Activated naive CD8-positive, alpha-beta T cell treated with anti-CD3 and anti-CD28 coated beads, Interleukin-2, amount 50 U/mL, for 24 hours (primary cell): Measurements from ENCODE around the gene LMNA.
A peak's percentile ranks its signal among the peaks of the same experiment; 100 is the strongest.

ENCODE experiments used
- ATAC-seq: fragments of 150-1000 bp; cut with Tn5 transposase; one replicate; pipeline ENCODE4 v1.10.0; 2021
- DNase-seq: peaks from one replicate; pipeline ENCODE4 v3.0.0; 2021
- H3K27ac Mint-ChIP-seq: one replicate; pipeline ENCODE4 v1.8.0; 2021; ENCODE audit warnings: mild to moderate bottlenecking, mixed read lengths
- H3K27me3 Mint-ChIP-seq: one replicate; pipeline ENCODE4 v1.8.0; 2021; ENCODE audit warnings: mixed read lengths
- H3K36me3 Mint-ChIP-seq: one replicate; pipeline ENCODE4 v1.8.0; 2021; ENCODE audit warnings: low read depth, mixed read lengths
- H3K4me1 Mint-ChIP-seq: one replicate; pipeline ENCODE4 v1.8.0; 2021; ENCODE audit warnings: mixed read lengths
- H3K4me3 Mint-ChIP-seq: one replicate; pipeline ENCODE4 v1.8.0; 2021; ENCODE audit warnings: mild to moderate bottlenecking, moderate library complexity, mixed read lengths
- H3K9me3 Mint-ChIP-seq: one replicate; pipeline ENCODE4 v1.8.0; 2021; ENCODE audit warnings: mixed read lengths

Gene LMNA

DNA sequence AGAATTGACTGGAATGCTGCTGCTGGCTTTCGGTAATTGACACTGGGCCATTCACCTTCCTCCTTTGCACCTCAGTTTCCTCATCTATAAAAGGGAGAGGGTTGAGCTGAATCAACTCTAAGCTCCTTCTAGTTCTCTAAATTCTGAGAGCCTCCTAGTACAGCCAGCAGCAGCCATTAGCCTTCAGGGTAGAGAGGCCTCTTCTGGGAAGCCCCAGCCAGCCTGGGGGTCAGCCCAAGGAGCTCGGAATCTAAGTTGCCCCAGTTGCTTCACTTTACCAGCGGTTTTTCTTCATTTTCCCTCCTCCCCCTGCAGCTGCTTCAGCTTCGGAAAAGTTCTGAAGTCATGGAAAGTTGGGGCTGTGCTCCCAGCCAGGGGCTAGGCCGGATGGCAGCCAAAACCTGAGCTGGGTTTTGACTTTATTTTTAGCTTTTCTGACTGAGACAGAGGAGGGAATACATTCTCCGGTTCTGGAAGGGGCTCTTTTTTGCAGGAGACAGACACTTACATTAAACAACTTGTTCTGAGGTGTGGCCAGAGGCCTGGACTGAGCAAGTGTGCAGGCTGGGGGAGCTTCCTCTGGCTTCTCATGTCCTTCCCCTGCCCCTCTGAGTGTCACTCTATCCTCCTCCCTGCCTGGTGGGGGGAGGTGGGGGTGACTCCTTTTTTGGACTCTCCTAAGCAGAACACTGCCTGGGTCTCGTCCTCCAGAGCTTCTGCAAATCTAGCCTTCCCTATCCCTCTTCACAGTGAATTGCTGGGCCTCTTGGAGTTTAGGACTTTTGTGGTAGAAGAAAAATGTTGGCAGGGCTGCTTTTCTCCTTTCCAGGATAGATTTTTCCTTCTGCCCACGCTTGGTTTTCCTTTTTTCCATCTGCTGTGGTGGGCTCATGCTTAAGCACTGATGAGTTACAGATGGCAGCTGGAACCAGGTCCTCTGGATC, 14.4 kb downstream of the LMNA start:
- H3K27me3 Mint-ChIP-seq, result peaks cover 4% of the 10 kb centered on the region
- H3K36me3 Mint-ChIP-seq, result peaks cover 20% of the 10 kb centered on the region
- no peaks in the 10 kb centered on the region for H3K9me3 Mint-ChIP-seq
- H3K4me3 Mint-ChIP-seq, result peak overlapping the region; percentile 11
- DNase-seq (no peak), ATAC-seq (no peak)
- H3K27ac Mint-ChIP-seq, result no peak overlapping the region
- H3K4me1 Mint-ChIP-seq, result peaks cover 64% of the 10 kb centered on the region

DNA sequence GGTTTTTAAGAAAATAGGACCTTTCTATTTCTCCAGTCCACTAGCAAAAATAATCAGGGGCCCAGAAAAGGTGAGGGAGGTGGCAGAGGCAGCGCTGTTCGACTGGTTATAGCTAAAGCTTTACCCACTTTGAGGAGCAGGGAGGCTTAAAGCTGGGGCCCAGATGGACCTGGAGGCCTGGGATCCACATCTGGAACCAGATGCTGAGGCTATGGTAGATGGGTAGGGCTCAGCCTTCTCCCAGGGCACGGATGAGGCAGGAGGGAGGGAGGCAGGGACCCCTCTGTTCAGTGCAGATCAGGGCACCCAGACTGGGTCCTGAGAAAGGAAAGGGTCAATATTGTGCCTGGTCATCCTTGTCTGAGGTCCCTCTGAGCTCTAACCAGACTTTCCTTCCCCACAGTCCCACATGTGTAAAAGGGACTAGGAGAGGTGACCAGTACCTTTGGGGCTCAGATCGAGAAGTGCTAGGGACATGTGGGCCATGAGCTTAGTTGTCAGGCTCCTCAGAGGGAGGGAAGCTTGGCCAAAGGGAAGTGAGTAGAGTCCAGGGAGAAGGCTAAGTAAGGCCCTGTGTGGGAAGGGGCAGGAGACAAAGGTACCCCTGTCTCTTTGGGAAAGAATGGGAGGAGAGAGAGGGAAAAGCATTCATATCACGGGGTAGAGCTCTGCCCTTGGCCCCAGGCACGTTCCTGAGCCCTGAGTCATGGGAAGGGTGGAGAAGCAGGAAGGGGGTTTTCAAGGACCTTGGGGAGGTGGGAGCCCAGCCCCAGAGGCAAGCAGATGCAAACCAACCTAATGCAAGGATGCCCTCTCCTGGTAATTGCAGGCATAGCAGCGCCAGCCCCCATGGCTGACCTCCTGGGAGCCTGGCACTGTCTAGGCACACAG, 15.4 kb downstream of the LMNA start:
- peaks cover 54% of the 10 kb centered on the region for H3K4me1 Mint-ChIP-seq
- H3K9me3 Mint-ChIP-seq, result no peaks in the 10 kb centered on the region
- DNase-seq (peak; percentile 87), ATAC-seq (no peak)
- no peak overlapping the region for H3K4me3 Mint-ChIP-seq
- H3K36me3 Mint-ChIP-seq, result peaks cover 23% of the 10 kb centered on the region
- H3K27ac Mint-ChIP-seq, result no peak overlapping the region
- H3K27me3 Mint-ChIP-seq, result peaks cover 4% of the 10 kb centered on the region

DNA sequence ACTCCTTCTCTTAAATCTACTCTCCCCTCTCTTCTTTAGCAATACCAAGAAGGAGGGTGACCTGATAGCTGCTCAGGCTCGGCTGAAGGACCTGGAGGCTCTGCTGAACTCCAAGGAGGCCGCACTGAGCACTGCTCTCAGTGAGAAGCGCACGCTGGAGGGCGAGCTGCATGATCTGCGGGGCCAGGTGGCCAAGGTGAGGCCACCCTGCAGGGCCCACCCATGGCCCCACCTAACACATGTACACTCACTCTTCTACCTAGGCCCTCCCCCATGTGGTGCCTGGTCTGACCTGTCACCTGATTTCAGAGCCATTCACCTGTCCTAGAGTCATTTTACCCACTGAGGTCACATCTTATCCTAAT, 16.0 kb downstream of the LMNA start:
- Mint-ChIP-seq H3K27me3 (peaks cover 4% of the 10 kb centered on the region), H3K36me3 (peaks cover 26% of the 10 kb centered on the region), H3K27ac (no peak overlapping the region), H3K4me1 (peaks cover 48% of the 10 kb centered on the region), H3K9me3 (no peaks in the 10 kb centered on the region), H3K4me3 (no peak overlapping the region)
- ATAC-seq (no peak), DNase-seq (no peak)

- Mint-ChIP-seq H3K36me3 (peaks cover 33% of the 10 kb centered on the region), H3K4me3 (no peak overlapping the region), H3K9me3 (no peaks in the 10 kb centered on the region), H3K4me1 (peaks cover 7% of the 10 kb centered on the region), H3K27ac (no peak overlapping the region), H3K27me3 (no peaks in the 10 kb centered on the region)
- no peak for ATAC-seq
- no peak for DNase-seq
These were observed 20.4 kb downstream of the LMNA start for GRCh38 chr1:156134716-156135435.

DNA sequence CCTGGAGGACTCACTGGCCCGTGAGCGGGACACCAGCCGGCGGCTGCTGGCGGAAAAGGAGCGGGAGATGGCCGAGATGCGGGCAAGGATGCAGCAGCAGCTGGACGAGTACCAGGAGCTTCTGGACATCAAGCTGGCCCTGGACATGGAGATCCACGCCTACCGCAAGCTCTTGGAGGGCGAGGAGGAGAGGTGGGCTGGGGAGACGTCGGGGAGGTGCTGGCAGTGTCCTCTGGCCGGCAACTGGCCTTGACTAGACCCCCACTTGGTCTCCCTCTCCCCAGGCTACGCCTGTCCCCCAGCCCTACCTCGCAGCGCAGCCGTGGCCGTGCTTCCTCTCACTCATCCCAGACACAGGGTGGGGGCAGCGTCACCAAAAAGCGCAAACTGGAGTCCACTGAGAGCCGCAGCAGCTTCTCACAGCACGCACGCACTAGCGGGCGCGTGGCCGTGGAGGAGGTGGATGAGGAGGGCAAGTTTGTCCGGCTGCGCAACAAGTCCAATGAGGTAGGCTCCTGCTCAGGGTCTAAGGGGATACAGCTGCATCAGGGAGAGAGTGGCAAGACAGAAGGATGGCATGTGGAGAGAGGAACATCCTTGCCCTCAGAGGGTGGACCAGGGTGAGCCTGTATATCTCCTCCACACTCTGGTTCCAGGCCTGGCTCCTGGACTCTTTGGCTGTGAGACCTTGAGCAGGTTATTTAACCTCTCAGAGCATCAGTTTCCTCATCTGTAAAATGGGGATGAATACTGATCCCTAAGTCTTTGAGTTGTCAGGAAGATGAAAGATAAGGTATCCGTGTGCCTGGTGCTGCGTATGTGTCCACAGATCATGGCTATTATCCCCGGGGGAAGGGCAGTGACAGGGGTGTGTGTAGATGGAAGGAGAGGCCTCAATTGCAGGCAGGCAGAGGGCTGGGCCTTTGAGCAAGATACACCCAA, 21.7 kb downstream of the LMNA start:
- no peaks in the 10 kb centered on the region for H3K4me1 Mint-ChIP-seq
- H3K27ac Mint-ChIP-seq, result no peak overlapping the region
- H3K9me3 Mint-ChIP-seq, result no peaks in the 10 kb centered on the region
- no peak for ATAC-seq
- no peaks in the 10 kb centered on the region for H3K27me3 Mint-ChIP-seq
- peaks cover 31% of the 10 kb centered on the region for H3K36me3 Mint-ChIP-seq
- H3K4me3 Mint-ChIP-seq, result no peak overlapping the region
- no peak for DNase-seq

GRCh38 chr1:156136970-156137483, 22.5 kb downstream of the LMNA start:
- peaks cover 27% of the 10 kb centered on the region for H3K36me3 Mint-ChIP-seq
- no peaks in the 10 kb centered on the region for H3K27me3 Mint-ChIP-seq
- no peak overlapping the region for H3K27ac Mint-ChIP-seq
- ATAC-seq, result no peak
- no peak overlapping the region for H3K4me3 Mint-ChIP-seq
- no peak for DNase-seq
- H3K9me3 Mint-ChIP-seq, result no peaks in the 10 kb centered on the region
- H3K4me1 Mint-ChIP-seq, result no peaks in the 10 kb centered on the region

GRCh38 chr1:156138458-156138867, 24.0 kb downstream of the LMNA start:
- Mint-ChIP-seq H3K27ac (no peak overlapping the region), H3K4me3 (no peak overlapping the region), H3K27me3 (no peaks in the 10 kb centered on the region), H3K4me1 (no peaks in the 10 kb centered on the region), H3K9me3 (no peaks in the 10 kb centered on the region), H3K36me3 (peaks cover 27% of the 10 kb centered on the region)
- ATAC-seq (no peak), DNase-seq (no peak)

GRCh38 chr1:156140879-156141707, 26.6 kb downstream of the LMNA start:
- no peaks in the 10 kb centered on the region for H3K27me3 Mint-ChIP-seq
- ATAC-seq (no peak), DNase-seq (peak; percentile 65)
- peaks cover 15% of the 10 kb centered on the region for H3K36me3 Mint-ChIP-seq
- H3K27ac Mint-ChIP-seq, result no peak overlapping the region
- H3K4me1 Mint-ChIP-seq, result peaks cover 10% of the 10 kb centered on the region
- no peak overlapping the region for H3K4me3 Mint-ChIP-seq
- H3K9me3 Mint-ChIP-seq, result no peaks in the 10 kb centered on the region

DNA sequence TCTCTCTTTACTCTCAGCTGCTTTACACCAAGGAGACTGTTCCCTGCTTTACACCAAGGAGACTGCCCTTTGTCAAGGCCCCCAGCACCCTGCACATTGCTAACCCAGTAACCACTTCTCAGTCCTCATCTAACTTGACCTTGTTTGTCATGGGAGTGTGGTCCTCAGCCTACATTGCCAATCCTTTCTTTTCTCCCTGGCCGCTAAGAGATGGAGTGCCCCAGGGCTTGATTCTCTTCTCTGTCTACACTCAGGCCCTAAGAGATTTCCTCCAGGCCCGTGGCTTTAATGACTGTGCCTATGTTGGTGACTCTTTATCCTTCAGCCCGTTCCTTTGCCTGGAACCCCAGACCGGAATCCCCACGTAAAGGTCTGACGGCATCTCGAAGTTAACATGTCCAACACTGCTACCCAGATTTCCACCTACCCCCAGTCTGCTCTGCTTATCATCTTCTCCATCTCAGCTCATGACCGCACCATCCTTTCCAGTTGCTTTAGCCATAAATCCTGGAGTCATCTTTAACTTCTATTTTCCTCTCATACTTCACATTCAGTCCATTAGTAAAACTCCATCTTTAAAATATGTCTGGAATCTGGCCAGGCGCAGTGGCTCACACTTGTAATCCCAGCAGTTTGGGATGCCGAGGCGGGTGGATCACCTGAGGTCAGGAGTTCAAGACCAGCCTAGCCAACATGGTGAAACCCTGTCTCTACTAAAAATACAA, 29.4 kb downstream of the LMNA start:
- H3K4me1 Mint-ChIP-seq, result peaks cover 34% of the 10 kb centered on the region
- no peaks in the 10 kb centered on the region for H3K9me3 Mint-ChIP-seq
- H3K36me3 Mint-ChIP-seq, result peaks cover 5% of the 10 kb centered on the region
- DNase-seq, result no peak
- no peak for ATAC-seq
- H3K27me3 Mint-ChIP-seq, result no peaks in the 10 kb centered on the region
- H3K27ac Mint-ChIP-seq, result no peak overlapping the region
- no peak overlapping the region for H3K4me3 Mint-ChIP-seq

- H3K4me1 Mint-ChIP-seq, result peaks cover 41% of the 10 kb centered on the region
- no peak overlapping the region for H3K27ac Mint-ChIP-seq
- H3K4me3 Mint-ChIP-seq, result no peak overlapping the region
- H3K36me3 Mint-ChIP-seq, result peaks cover 5% of the 10 kb centered on the region
- no peak for ATAC-seq
- no peak for DNase-seq
- H3K9me3 Mint-ChIP-seq, result no peaks in the 10 kb centered on the region
- no peaks in the 10 kb centered on the region for H3K27me3 Mint-ChIP-seq
These were observed 30.2 kb downstream of the LMNA start for GRCh38 chr1:156144742-156145141.

DNA sequence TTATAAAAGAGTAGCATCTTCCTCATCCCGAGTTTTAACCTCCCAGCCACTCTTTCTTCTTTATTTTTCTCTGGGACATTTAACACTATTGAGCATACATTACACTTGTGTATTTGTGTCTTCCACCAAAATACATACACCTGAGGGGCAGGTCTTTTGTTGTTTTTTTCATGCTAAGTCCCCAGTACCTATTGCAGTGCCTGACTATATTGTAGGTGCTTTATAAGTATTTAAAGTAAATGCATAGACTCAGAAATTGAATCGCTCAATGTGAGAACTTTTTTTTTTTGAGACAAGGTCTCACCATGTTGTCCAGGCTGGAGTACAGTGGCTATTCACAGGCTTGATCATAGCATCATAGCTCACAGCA, 31.1 kb downstream of the LMNA start:
- Mint-ChIP-seq H3K9me3 (no peaks in the 10 kb centered on the region), H3K27ac (no peak overlapping the region), H3K36me3 (no peaks in the 10 kb centered on the region), H3K4me1 (peaks cover 49% of the 10 kb centered on the region), H3K4me3 (no peak overlapping the region), H3K27me3 (no peaks in the 10 kb centered on the region)
- no peak for DNase-seq
- ATAC-seq, result no peak

- Mint-ChIP-seq H3K9me3 (no peaks in the 10 kb centered on the region), H3K27ac (peak overlapping the region; percentile 90), H3K4me3 (peak overlapping the region; percentile 70), H3K36me3 (no peaks in the 10 kb centered on the region), H3K27me3 (no peaks in the 10 kb centered on the region), H3K4me1 (peaks cover 55% of the 10 kb centered on the region)
- DNase-seq (peak; percentile 36), ATAC-seq (peak; percentile 78)
These were observed 31.7 kb downstream of the LMNA start for GRCh38 chr1:156146020-156146768.
